Panc1 (cell line): ENCODE data around the gene SIAH3. TPM values are rescaled to one million over a fixed set of nuclear protein-coding genes. Genes with fewer than 3 reads are reported as not detected.

Experiments used
- ATAC-seq: fragments of 200-7000 bp; cut with Tn5 transposase; 2 replicates; pipeline ENCODE4 v1.9.1; 2020; ENCODE audit warnings: mild to moderate bottlenecking, moderate library complexity
- BruUV-seq: library from RNA; stranded (reverse); fragments of 400-500 nt; replicated peaks from 2 replicates; lab custom pipeline; 2021; lab: Mats Ljungman, UMichigan
- CTCF ChIA-PET: fragments of 300-600 bp; sonication (Branson Sonifier 250); formaldehyde crosslinking; loops from one replicate; lab custom pipeline; 2022; ENCODE audit warnings: antibody characterized with exemption; lab: Charles Lee
- POLR2A ChIA-PET: fragments of 300-600 bp; sonication (Branson Sonifier 250); formaldehyde crosslinking; loops from one replicate; lab custom pipeline; 2022; ENCODE audit warnings: antibody characterized with exemption; lab: Charles Lee
- DNase-seq: peaks from one replicate; pipeline ENCODE4 v3.0.0-alpha.2; 2010; ENCODE audit warnings: low read depth, low spot score
- H3K27ac ChIP-seq: 2 replicates; pipeline ENCODE4 v1.5.1; 2011; ENCODE audit warnings: mild to moderate bottlenecking, low read length, inconsistent platforms
- H3K27me3 ChIP-seq: fragments of 200-500 bp; sonication (Bioruptor generic); 2 replicates; pipeline ENCODE4 v1.6.0; 2014; ENCODE audit warnings: low read length, inconsistent platforms; ENCODE audit not compliant: control insufficient read depth, insufficient read depth
- H3K36me3 ChIP-seq: fragments of 200-500 bp; sonication (Bioruptor generic); 2 replicates; pipeline ENCODE4 v1.5.1; 2014; ENCODE audit warnings: inconsistent platforms, mild to moderate bottlenecking, low read length, moderate library complexity; ENCODE audit not compliant: control insufficient read depth, insufficient read depth
- H3K4me1 ChIP-seq: 2 replicates; pipeline ENCODE4 v1.5.1; 2011; ENCODE audit warnings: inconsistent platforms, mild to moderate bottlenecking, low read length, moderate library complexity; ENCODE audit not compliant: control insufficient read depth, insufficient read depth
- H3K4me3 ChIP-seq, 2 experiments: 2 replicates each; pipeline ENCODE4 v1.5.1; 2011 to 2012; ENCODE audit warnings: low read depth in 2 of 2, low read length in 2 of 2, mild to moderate bottlenecking in 2 of 2, inconsistent platforms in 1 of 2, moderate library complexity in 1 of 2
- H3K9me3 ChIP-seq: fragments of 200-500 bp; sonication (Bioruptor generic); 2 replicates; pipeline ENCODE4 v1.5.1; 2014; ENCODE audit warnings: low read depth, mild to moderate bottlenecking, inconsistent platforms, low read length, moderate library complexity; ENCODE audit not compliant: control insufficient read depth, insufficient read depth
- CTCF ChIP-seq: fragments of 450-650 bp; IDR thresholded peaks from 2 replicates; pipeline ENCODE4 v1.5.1; 2017; ENCODE audit warnings: mild to moderate bottlenecking
- POLR2AphosphoS5 ChIP-seq: IDR thresholded peaks from 2 replicates; pipeline ENCODE4 v1.6.1; 2012; ENCODE audit warnings: mild to moderate bottlenecking, low read depth, low read length, moderate library complexity
- REST ChIP-seq, 2 experiments: IDR thresholded peaks; 2 replicates each; pipeline ENCODE4 v1.6.1; 2011 to 2012; ENCODE audit warnings: low read depth in 2 of 2, control low read depth in 1 of 2, low read length in 1 of 2, mild to moderate bottlenecking in 1 of 2, moderate library complexity in 1 of 2; ENCODE audit not compliant: insufficient read depth in 1 of 2
- SIN3A ChIP-seq: IDR thresholded peaks from 2 replicates; pipeline ENCODE4 v1.6.1; 2012; ENCODE audit warnings: low read depth, mild to moderate bottlenecking, low read length, moderate library complexity, borderline replicate concordance; ENCODE audit not compliant: insufficient read depth
- TCF7L2 ChIP-seq: IDR thresholded peaks from 2 replicates; pipeline ENCODE4 v1.6.1; 2011; ENCODE audit warnings: mild to moderate bottlenecking, low read depth, low read length, inconsistent platforms
- in situ Hi-C: cut with HindIII; loops from 2 replicates; pipeline ENCODE4 v1.10.0; 2016; ENCODE audit warnings: low sequenced_read_pairs, low pct_unique_long_range_greater_than_20kb
- intact Hi-C: fragments of 100-400 bp; cut with micrococcal nuclease; formaldehyde crosslinking; loops from one replicate; pipeline ENCODE4 v1.10.0; 2022; ENCODE audit not compliant: unreplicated experiment
- total RNA-seq: library from RNA; stranded (reverse); gene quantifications from one replicate; pipeline ENCODE4 v1.2.1, GENCODE V29; 2021; ENCODE audit not compliant: unreplicated experiment

Gene SIAH3
- total RNA-seq, 1 experiment from 2014 or later = not detected

- POLR2A ChIA-PET = no interaction called here
- DNase-seq = no peak
- TF ChIP-seq REST (IDR thresholded peaks at IDR 0.05; ENCODE audit: insufficient read depth in 1 of 2, low read depth in 2 of 2, low read length in 1 of 2) (no peak), CTCF (no peak), TCF7L2 (no peak), POLR2AphosphoS5 (no peak), SIN3A (no peak)
- intact Hi-C loops (no loop called here), in situ Hi-C loops (no loop called here)
- Histone ChIP-seq H3K36me3 (no peaks in the 10 kb centered on the region), H3K27ac (no peak overlapping the region), H3K4me1 (no peaks in the 10 kb centered on the region), H3K9me3 (no peaks in the 10 kb centered on the region), H3K4me3 (no peak overlapping the region), H3K27me3 (no peaks in the 10 kb centered on the region)
- no peak for ATAC-seq
- CTCF ChIA-PET = no interaction called here
- BruUV-seq = no TSS peak
Observed at GRCh38 chr13:45778882-45779281, 72.7 kb downstream of the SIAH3 start.

- intact Hi-C loops = no loop called here
- in situ Hi-C loops = no loop called here
- no peak overlapping the region for H3K27ac ChIP-seq
- no peak overlapping the region for H3K4me3 ChIP-seq
- TF ChIP-seq REST (IDR thresholded peaks at IDR 0.05; ENCODE audit: insufficient read depth in 1 of 2, low read depth in 2 of 2, low read length in 1 of 2) = no peak
- no peaks in the 10 kb centered on the region for H3K4me1 ChIP-seq
- no TSS peak for BruUV-seq
- ChIA-PET CTCF (no interaction called here), POLR2A (no interaction called here)
- no peaks in the 10 kb centered on the region for H3K9me3 ChIP-seq
- ATAC-seq (no peak), DNase-seq (no peak)
- H3K27me3 ChIP-seq = no peaks in the 10 kb centered on the region
- no peaks in the 10 kb centered on the region for H3K36me3 ChIP-seq
Observed at GRCh38 chr13:45776748-45777147, 74.8 kb downstream of the SIAH3 start.
